ENCODE results near the gene LRMDA. TPM values are rescaled to one million over a fixed set of nuclear protein-coding genes. Genes with fewer than 3 reads are reported as not detected.
A peak's percentile ranks its signal among the peaks of the same experiment; 100 is the strongest.

Gene LRMDA
- total and polyA plus RNA-seq, 2 of the 13 experiments (the other 11 are each of a cell fraction or from before 2014, with no cell fraction given), result 13.4 to 22.0 TPM

- 87% methylated on average over 5 of the region's 5 CpGs for WGBS (ENCODE audit: low lambda C conversion rate)
- no TSS peak for BruUV-seq (replicated peaks)
- no peaks in the 10 kb centered on the region for H3K9me3 ChIP-seq (ENCODE audit: low read length)
- CTCF ChIA-PET (ENCODE audit: low intra/inter-chr PET ratio, low total read pairs), result no interaction called here
- TF ChIP-seq ZBTB1 (CRISPR knock-in tag; IDR thresholded peaks at IDR 0.05; ENCODE audit: borderline replicate concordance) (no peak), ZNF629 (CRISPR knock-in tag; conservative IDR thresholded peaks at IDR 0.05) (0 out of 2 replicates have a peak, but pooled peaks have one; percentile 17)
- no peaks in the 10 kb centered on the region for H3K79me2 ChIP-seq (ENCODE audit: insufficient read depth, low read length)
- H3K9ac ChIP-seq (ENCODE audit: insufficient read depth, low read depth, low read length), result no peak overlapping the region
- in situ Hi-C loops (cut with HindIII; ENCODE audit: extremely low pct_ligation_motif_present, low pct_unique_long_range_greater_than_20kb) (no loop called here), intact Hi-C loops (cut with micrococcal nuclease; ENCODE audit: unreplicated experiment) (no loop called here)
- no peak overlapping the region for H3K4me3 ChIP-seq (replicated peaks in 1 of 3; ENCODE audit: insufficient read depth in 1 of 3, low read depth in 2 of 3, low read length in 3 of 3)
- POLR2A ChIA-PET, result no interaction called here
- no peaks in the 10 kb centered on the region for H3K36me3 ChIP-seq (replicated peaks in 1 of 2; ENCODE audit: control insufficient read depth in 1 of 2, insufficient read depth in 2 of 2, low read length in 2 of 2)
- H4K20me1 ChIP-seq (ENCODE audit: insufficient read depth, low read length), result no peaks in the 10 kb centered on the region
- H3K27ac ChIP-seq (ENCODE audit: extremely low read length, insufficient read depth, low read length), result no peak overlapping the region
- no peak for ATAC-seq
- no peak for DNase-seq (ENCODE audit: low spot score)
- H3K27me3 ChIP-seq (ENCODE audit: control insufficient read depth in 1 of 2, insufficient read depth in 2 of 2, low read length in 2 of 2), result no peaks in the 10 kb centered on the region
- peaks cover 11% of the 10 kb centered on the region; the same call in 1 of the 2 replicates for H3K4me1 ChIP-seq (ENCODE audit: insufficient read depth, low read length)
- no peak overlapping the region for H3K4me2 ChIP-seq (ENCODE audit: low read depth, low read length)
- no peak for FAIRE-seq
- no peak overlapping the region for H2AFZ ChIP-seq (ENCODE audit: low read length)
Observed at GRCh38 chr10:75857269-75857846, 425.9 kb downstream of the LRMDA start.

- DNase-seq (ENCODE audit: low spot score) (no peak), ATAC-seq (no peak), FAIRE-seq (no peak)
- no peaks in the 10 kb centered on the region for H3K9me3 ChIP-seq (ENCODE audit: low read length)
- ChIA-PET CTCF (ENCODE audit: low intra/inter-chr PET ratio, low total read pairs) (no interaction called here), POLR2A (no interaction called here)
- H3K9ac ChIP-seq (ENCODE audit: insufficient read depth, low read depth, low read length), result no peak overlapping the region
- H3K27me3 ChIP-seq (ENCODE audit: control insufficient read depth in 1 of 2, insufficient read depth in 2 of 2, low read length in 2 of 2), result no peaks in the 10 kb centered on the region
- no peak overlapping the region for H3K27ac ChIP-seq (ENCODE audit: extremely low read length, insufficient read depth, low read length)
- no peaks in the 10 kb centered on the region for H3K36me3 ChIP-seq (replicated peaks in 1 of 2; ENCODE audit: control insufficient read depth in 1 of 2, insufficient read depth in 2 of 2, low read length in 2 of 2)
- H3K79me2 ChIP-seq (ENCODE audit: insufficient read depth, low read length), result no peaks in the 10 kb centered on the region
- in situ Hi-C loops (cut with HindIII; ENCODE audit: extremely low pct_ligation_motif_present, low pct_unique_long_range_greater_than_20kb), result no loop called here
- intact Hi-C loops (cut with micrococcal nuclease; ENCODE audit: unreplicated experiment), result no loop called here
- no peak overlapping the region for H3K4me3 ChIP-seq (replicated peaks in 1 of 3; ENCODE audit: insufficient read depth in 1 of 3, low read depth in 2 of 3, low read length in 3 of 3)
- WGBS (ENCODE audit: low lambda C conversion rate), result 92% methylated on average over 3 of the region's 4 CpGs
- H4K20me1 ChIP-seq (ENCODE audit: insufficient read depth, low read length), result no peaks in the 10 kb centered on the region
- H3K4me2 ChIP-seq (ENCODE audit: low read depth, low read length), result no peak overlapping the region
- BruUV-seq (replicated peaks), result no TSS peak
- H3K4me1 ChIP-seq (ENCODE audit: insufficient read depth, low read length), result peaks cover 11% of the 10 kb centered on the region; the same call in 1 of the 2 replicates
- H2AFZ ChIP-seq (ENCODE audit: low read length), result no peak overlapping the region
- TF ChIP-seq ATF1 (CRISPR knock-in tag; IDR thresholded peaks at IDR 0.05) (no peak), MAZ (IDR thresholded peaks at IDR 0.05; ENCODE audit: borderline replicate concordance, low read depth, low read length) (no peak), MAZ (CRISPR knock-in tag; IDR thresholded peaks at IDR 0.05; ENCODE audit: low read depth) (no peak), FOXP4 (CRISPR knock-in tag; IDR thresholded peaks at IDR 0.05) (no peak), ZNF18 (CRISPR knock-in tag; IDR thresholded peaks at IDR 0.05; ENCODE audit: insufficient replicate concordance) (no peak), ZNF782 (CRISPR knock-in tag; IDR thresholded peaks at IDR 0.05; ENCODE audit: borderline replicate concordance) (no peak), FOXM1 (CRISPR knock-in tag; IDR thresholded peaks at IDR 0.05) (no peak), ZFX (CRISPR knock-in tag; IDR thresholded peaks at IDR 0.05; ENCODE audit: low read depth) (no peak), HOXA5 (CRISPR knock-in tag; IDR thresholded peaks at IDR 0.05) (no peak)
Observed at GRCh38 chr10:75857896-75858295, 426.5 kb downstream of the LRMDA start.

Measured in HepG2 (cell line).